ENCODE measurements around the gene RABGAP1L. TPM values are rescaled to one million over a fixed set of nuclear protein-coding genes. Genes with fewer than 3 reads are reported as not detected.
"Not testable (repeated sequence)": the region's sequence is repeated elsewhere in the genome, so short reads cannot be mapped to it uniquely, and the experiment has no call there.

RABGAP1L gene
- total RNA-seq, 1 donor from 2014 or later, result 44.1 TPM

- TF ChIP-seq CTCF (IDR thresholded peaks at IDR 0.05; ENCODE audit: partially characterized antibody, unreplicated experiment), result no peak
- Mint-ChIP-seq H3K4me1 (ENCODE audit: low read depth, unreplicated experiment) (peaks cover 2% of the 10 kb centered on the region), H3K36me3 (ENCODE audit: unreplicated experiment) (peaks cover 5% of the 10 kb centered on the region), H3K4me3 (ENCODE audit: unreplicated experiment) (no peak overlapping the region), H3K9me3 (ENCODE audit: unreplicated experiment) (peaks cover 7% of the 10 kb centered on the region), H3K27me3 (ENCODE audit: unreplicated experiment) (peaks cover 1% of the 10 kb centered on the region), H3K27ac (ENCODE audit: unreplicated experiment) (no peak overlapping the region)
- DNase-seq, result no peak
These were observed 28.2 kb upstream of the RABGAP1L start for GRCh38 chr1:174131032-174131638.

- no peak for TF ChIP-seq CTCF (IDR thresholded peaks at IDR 0.05; ENCODE audit: partially characterized antibody, unreplicated experiment)
- Mint-ChIP-seq H3K27ac (ENCODE audit: unreplicated experiment) (no peak overlapping the region), H3K4me1 (ENCODE audit: low read depth, unreplicated experiment) (peaks cover 2% of the 10 kb centered on the region), H3K9me3 (ENCODE audit: unreplicated experiment) (peaks cover 7% of the 10 kb centered on the region), H3K4me3 (ENCODE audit: unreplicated experiment) (no peak overlapping the region), H3K36me3 (ENCODE audit: unreplicated experiment) (peaks cover 5% of the 10 kb centered on the region), H3K27me3 (ENCODE audit: unreplicated experiment) (peaks cover 1% of the 10 kb centered on the region)
- DNase-seq, result no peak
These were observed 25.2 kb upstream of the RABGAP1L start for GRCh38 chr1:174134003-174134659.

- DNase-seq, result no peak
- no peak overlapping the region for H3K4me3 Mint-ChIP-seq (ENCODE audit: unreplicated experiment)
- peaks cover 7% of the 10 kb centered on the region for H3K9me3 Mint-ChIP-seq (ENCODE audit: unreplicated experiment)
- H3K36me3 Mint-ChIP-seq (ENCODE audit: unreplicated experiment), result peaks cover 5% of the 10 kb centered on the region
- H3K27me3 Mint-ChIP-seq (ENCODE audit: unreplicated experiment), result peaks cover 1% of the 10 kb centered on the region
- no peak for TF ChIP-seq CTCF (IDR thresholded peaks at IDR 0.05; ENCODE audit: partially characterized antibody, unreplicated experiment)
- H3K27ac Mint-ChIP-seq (ENCODE audit: unreplicated experiment), result no peak overlapping the region
- peaks cover 2% of the 10 kb centered on the region for H3K4me1 Mint-ChIP-seq (ENCODE audit: low read depth, unreplicated experiment)
These were observed 24.1 kb upstream of the RABGAP1L start for GRCh38 chr1:174135211-174135610.

- Mint-ChIP-seq H3K27ac (ENCODE audit: unreplicated experiment) (no peak overlapping the region), H3K4me1 (ENCODE audit: low read depth, unreplicated experiment) (peaks cover 2% of the 10 kb centered on the region), H3K27me3 (ENCODE audit: unreplicated experiment) (peaks cover 2% of the 10 kb centered on the region), H3K4me3 (ENCODE audit: unreplicated experiment) (no peak overlapping the region), H3K9me3 (ENCODE audit: unreplicated experiment) (peaks cover 6% of the 10 kb centered on the region), H3K36me3 (ENCODE audit: unreplicated experiment) (peaks cover 4% of the 10 kb centered on the region)
- TF ChIP-seq CTCF (IDR thresholded peaks at IDR 0.05; ENCODE audit: partially characterized antibody, unreplicated experiment), result no peak
- DNase-seq, result no peak
These were observed 22.6 kb upstream of the RABGAP1L start for GRCh38 chr1:174136714-174137113.

GRCh38 chr1:174142836-174143235 is 16.5 kb upstream of the RABGAP1L start:
- peaks cover 4% of the 10 kb centered on the region for H3K36me3 Mint-ChIP-seq (ENCODE audit: unreplicated experiment)
- H3K27me3 Mint-ChIP-seq (ENCODE audit: unreplicated experiment), result peaks cover 4% of the 10 kb centered on the region
- H3K4me3 Mint-ChIP-seq (ENCODE audit: unreplicated experiment), result no peak overlapping the region
- DNase-seq, result no peak
- no peak overlapping the region for H3K27ac Mint-ChIP-seq (ENCODE audit: unreplicated experiment)
- no peaks in the 10 kb centered on the region for H3K4me1 Mint-ChIP-seq (ENCODE audit: low read depth, unreplicated experiment)
- H3K9me3 Mint-ChIP-seq (ENCODE audit: unreplicated experiment), result peaks cover 6% of the 10 kb centered on the region
- no peak for TF ChIP-seq CTCF (IDR thresholded peaks at IDR 0.05; ENCODE audit: partially characterized antibody, unreplicated experiment)

GRCh38 chr1:174143727-174144396 is 15.5 kb upstream of the RABGAP1L start:
- H3K4me3 Mint-ChIP-seq (ENCODE audit: unreplicated experiment); H3K36me3 Mint-ChIP-seq (ENCODE audit: unreplicated experiment); H3K27ac Mint-ChIP-seq (ENCODE audit: unreplicated experiment); H3K9me3 Mint-ChIP-seq (ENCODE audit: unreplicated experiment); H3K4me1 Mint-ChIP-seq (ENCODE audit: low read depth, unreplicated experiment); H3K27me3 Mint-ChIP-seq (ENCODE audit: unreplicated experiment); DNase-seq: not testable (repeated sequence)

GRCh38 chr1:174144397-174144783 is 14.9 kb upstream of the RABGAP1L start:
- not testable (repeated sequence) for H3K27ac Mint-ChIP-seq (ENCODE audit: unreplicated experiment); H3K9me3 Mint-ChIP-seq (ENCODE audit: unreplicated experiment); H3K27me3 Mint-ChIP-seq (ENCODE audit: unreplicated experiment); H3K36me3 Mint-ChIP-seq (ENCODE audit: unreplicated experiment); DNase-seq; H3K4me3 Mint-ChIP-seq (ENCODE audit: unreplicated experiment); H3K4me1 Mint-ChIP-seq (ENCODE audit: low read depth, unreplicated experiment)

Measured in glutamatergic neuron (in vitro differentiated cells).